HepG2 (cell line): Measurements from ENCODE around the gene COL18A1. TPM values are rescaled to one million over a fixed set of nuclear protein-coding genes. Genes with fewer than 3 reads are reported as not detected.

Source experiments
- JARID2 ChIP-seq: sonication (generic); formaldehyde crosslinking; IDR thresholded peaks from 2 replicates; pipeline ENCODE4 v1.8.1; 2023; ENCODE audit warnings: missing genetic modification reagents, inconsistent platforms; ENCODE audit not compliant: insufficient replicate concordance
- KLF16 ChIP-seq, 2 experiments: sonication (generic) in 1 of 2; formaldehyde crosslinking in 1 of 2; IDR thresholded peaks; 2 replicates each; pipeline versions ENCODE4 v1.6.1 to v1.8.0; 2016 to 2023; ENCODE audit warnings: missing genetic modification reagents in 2 of 2, missing compliant biosample characterization in 1 of 2
- MAF1 ChIP-seq: sonication (generic); formaldehyde crosslinking; IDR thresholded peaks from 2 replicates; pipeline ENCODE4 v1.5.0; 2020; ENCODE audit warnings: missing genetic modification reagents, borderline replicate concordance
- MAFF ChIP-seq: IDR thresholded peaks from 2 replicates; pipeline ENCODE4 v1.6.1; 2011; ENCODE audit warnings: low read depth, low read length, improper control_type of control experiment
- SIX1 ChIP-seq: sonication (generic); formaldehyde crosslinking; IDR thresholded peaks from 2 replicates; pipeline ENCODE4 v1.4.0; 2020; ENCODE audit warnings: missing genetic modification reagents, borderline replicate concordance
- SNAI1 ChIP-seq: sonication (generic); formaldehyde crosslinking; IDR thresholded peaks from 2 replicates; pipeline ENCODE4 v1.5.0; 2020; ENCODE audit warnings: mild to moderate bottlenecking, missing genetic modification reagents, borderline replicate concordance
- TRIM24 ChIP-seq: sonication (generic); formaldehyde crosslinking; IDR thresholded peaks from 2 replicates; pipeline ENCODE4 v1.8.0; 2022; ENCODE audit warnings: mild to moderate bottlenecking, missing genetic modification reagents
- ZC3H13 ChIP-seq: sonication (generic); formaldehyde crosslinking; IDR thresholded peaks from 2 replicates; pipeline ENCODE4 v1.8.1; 2023; ENCODE audit warnings: mild to moderate bottlenecking, missing genetic modification reagents, moderate library complexity
- ZNF10 ChIP-seq: sonication (generic); formaldehyde crosslinking; IDR thresholded peaks from 2 replicates; pipeline ENCODE4 v1.4.0; 2020; ENCODE audit warnings: mild to moderate bottlenecking, low read depth, missing genetic modification reagents, borderline replicate concordance
- ZNF570 ChIP-seq: sonication (generic); formaldehyde crosslinking; IDR thresholded peaks from 2 replicates; pipeline ENCODE4 v1.4.0; 2020; ENCODE audit warnings: mild to moderate bottlenecking, missing genetic modification reagents, borderline replicate concordance
- ZNF737 ChIP-seq: sonication (generic); formaldehyde crosslinking; IDR thresholded peaks from 2 replicates; pipeline ENCODE4 v1.5.0; 2020; ENCODE audit warnings: missing genetic modification reagents, mild to moderate bottlenecking, borderline replicate concordance
- polyA plus RNA-seq, 8 experiments: library from polyadenylated mRNA; depleted of rRNA in 3 of 8; stranded (reverse) in 7 of 8; unstranded in 1 of 8; fragments of >200 nt; fragmentation: Illumina TruSeq in 4 of 8; extraction: Trizol in 4 of 8; gene quantifications; 2 replicates each; pipeline versions ENCODE4 v1.2.1 to v1.2.3, GENCODE V29; 2011 to 2016; ENCODE audit warnings: low read depth in 4 of 8, missing spikeins in 1 of 8, mixed read lengths in 1 of 8; ENCODE audit not compliant: insufficient read depth in 1 of 8
- total RNA-seq, 5 experiments: library from RNA; depleted of rRNA; stranded (reverse); fragments of >200 nt; fragmentation: Illumina TruSeq; extraction: Trizol; gene quantifications; 2 replicates each; pipeline ENCODE4 v1.2.3, GENCODE V29; 2016; ENCODE audit warnings: low read depth in 1 of 5
- TF ChIP-seq, protein P1 (sequence below): sonication (generic); formaldehyde crosslinking; IDR thresholded peaks from 2 replicates; pipeline ENCODE4 v1.4.0; 2020; ENCODE audit warnings: mild to moderate bottlenecking, missing genetic modification reagents
- TF ChIP-seq, protein P2 (sequence below), 2 experiments: sonication (generic) in 1 of 2; formaldehyde crosslinking in 1 of 2; IDR thresholded peaks; 2 replicates each; pipeline versions ENCODE4 v1.5.1 to v1.6.1; 2011 to 2020; ENCODE audit warnings: borderline replicate concordance in 1 of 2, low read depth in 1 of 2, low read length in 1 of 2, mild to moderate bottlenecking in 1 of 2, missing genetic modification reagents in 1 of 2, moderate library complexity in 1 of 2
- TF ChIP-seq, protein P3 (sequence below): sonication (generic); formaldehyde crosslinking; IDR thresholded peaks from 2 replicates; pipeline ENCODE4 v1.5.1; 2020; ENCODE audit warnings: missing genetic modification reagents, mild to moderate bottlenecking, borderline replicate concordance
- TF ChIP-seq, protein P4 (sequence below): sonication (generic); formaldehyde crosslinking; IDR thresholded peaks from 2 replicates; pipeline ENCODE4 v1.9.0; 2021; ENCODE audit warnings: mild to moderate bottlenecking, missing genetic modification reagents

The COL18A1 gene
- total and polyA plus RNA-seq, 2 of the 13 experiments (the other 11 are each of a cell fraction or from before 2014, with no cell fraction given) = 79.0 to 102 TPM

DNA sequence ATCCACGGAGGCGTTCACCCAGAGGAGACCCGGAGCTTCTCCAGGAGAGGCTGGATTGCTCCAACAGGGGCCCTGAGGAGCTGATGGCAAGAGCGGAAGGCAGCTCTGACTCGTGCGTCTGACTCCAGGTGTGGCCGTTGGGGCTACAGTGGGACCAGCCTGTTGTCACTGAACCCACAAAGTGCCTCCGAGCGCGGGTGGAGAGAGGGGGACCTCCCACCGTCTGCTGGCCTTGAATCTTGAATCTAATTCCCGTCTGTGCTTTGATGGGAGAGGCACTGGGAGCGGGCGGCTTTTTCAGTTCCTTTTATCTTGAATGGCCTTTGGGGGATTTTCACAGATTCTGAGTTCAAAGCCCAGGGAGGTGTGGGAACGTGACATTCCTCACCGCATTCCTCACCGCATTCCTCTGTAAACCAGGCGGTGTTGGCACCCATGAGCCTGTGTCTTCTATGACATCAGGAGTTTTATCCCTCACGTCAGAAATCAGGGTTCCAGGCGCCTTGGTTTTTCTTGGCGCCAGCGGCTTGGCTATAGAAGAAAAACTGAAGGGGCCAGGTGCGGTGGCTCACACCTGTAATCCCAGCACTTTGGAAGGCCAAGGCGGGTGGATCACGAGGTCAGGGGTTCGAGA, 39.2 kb upstream of the COL18A1 start (continued):
- TF ChIP-seq, protein P1, sequence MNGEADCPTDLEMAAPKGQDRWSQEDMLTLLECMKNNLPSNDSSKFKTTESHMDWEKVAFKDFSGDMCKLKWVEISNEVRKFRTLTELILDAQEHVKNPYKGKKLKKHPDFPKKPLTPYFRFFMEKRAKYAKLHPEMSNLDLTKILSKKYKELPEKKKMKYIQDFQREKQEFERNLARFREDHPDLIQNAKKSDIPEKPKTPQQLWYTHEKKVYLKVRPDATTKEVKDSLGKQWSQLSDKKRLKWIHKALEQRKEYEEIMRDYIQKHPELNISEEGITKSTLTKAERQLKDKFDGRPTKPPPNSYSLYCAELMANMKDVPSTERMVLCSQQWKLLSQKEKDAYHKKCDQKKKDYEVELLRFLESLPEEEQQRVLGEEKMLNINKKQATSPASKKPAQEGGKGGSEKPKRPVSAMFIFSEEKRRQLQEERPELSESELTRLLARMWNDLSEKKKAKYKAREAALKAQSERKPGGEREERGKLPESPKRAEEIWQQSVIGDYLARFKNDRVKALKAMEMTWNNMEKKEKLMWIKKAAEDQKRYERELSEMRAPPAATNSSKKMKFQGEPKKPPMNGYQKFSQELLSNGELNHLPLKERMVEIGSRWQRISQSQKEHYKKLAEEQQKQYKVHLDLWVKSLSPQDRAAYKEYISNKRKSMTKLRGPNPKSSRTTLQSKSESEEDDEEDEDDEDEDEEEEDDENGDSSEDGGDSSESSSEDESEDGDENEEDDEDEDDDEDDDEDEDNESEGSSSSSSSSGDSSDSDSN (CRISPR knock-in tag) = no peak
- TF ChIP-seq, protein P2, sequence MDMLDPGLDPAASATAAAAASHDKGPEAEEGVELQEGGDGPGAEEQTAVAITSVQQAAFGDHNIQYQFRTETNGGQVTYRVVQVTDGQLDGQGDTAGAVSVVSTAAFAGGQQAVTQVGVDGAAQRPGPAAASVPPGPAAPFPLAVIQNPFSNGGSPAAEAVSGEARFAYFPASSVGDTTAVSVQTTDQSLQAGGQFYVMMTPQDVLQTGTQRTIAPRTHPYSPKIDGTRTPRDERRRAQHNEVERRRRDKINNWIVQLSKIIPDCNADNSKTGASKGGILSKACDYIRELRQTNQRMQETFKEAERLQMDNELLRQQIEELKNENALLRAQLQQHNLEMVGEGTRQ (IDR thresholded peaks at IDR 0.05; ENCODE audit: low read depth, low read length) = no peak
- TF ChIP-seq, protein P2 (CRISPR knock-in tag; IDR thresholded peaks at IDR 0.05; ENCODE audit: borderline replicate concordance) = no peak
- TF ChIP-seq MAFF = no peak
- no peak for TF ChIP-seq ZNF570 (CRISPR knock-in tag)
- TF ChIP-seq SIX1 (CRISPR knock-in tag) = no peak
- no peak for TF ChIP-seq ZNF10 (CRISPR knock-in tag)
- TF ChIP-seq, protein P3, sequence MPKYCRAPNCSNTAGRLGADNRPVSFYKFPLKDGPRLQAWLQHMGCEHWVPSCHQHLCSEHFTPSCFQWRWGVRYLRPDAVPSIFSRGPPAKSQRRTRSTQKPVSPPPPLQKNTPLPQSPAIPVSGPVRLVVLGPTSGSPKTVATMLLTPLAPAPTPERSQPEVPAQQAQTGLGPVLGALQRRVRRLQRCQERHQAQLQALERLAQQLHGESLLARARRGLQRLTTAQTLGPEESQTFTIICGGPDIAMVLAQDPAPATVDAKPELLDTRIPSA (CRISPR knock-in tag) = no peak
- TF ChIP-seq TRIM24 (CRISPR knock-in tag) = no peak
- peak; percentile 46; the same call in 1 of the 2 replicates for TF ChIP-seq SNAI1 (CRISPR knock-in tag)
- TF ChIP-seq, protein P4, sequence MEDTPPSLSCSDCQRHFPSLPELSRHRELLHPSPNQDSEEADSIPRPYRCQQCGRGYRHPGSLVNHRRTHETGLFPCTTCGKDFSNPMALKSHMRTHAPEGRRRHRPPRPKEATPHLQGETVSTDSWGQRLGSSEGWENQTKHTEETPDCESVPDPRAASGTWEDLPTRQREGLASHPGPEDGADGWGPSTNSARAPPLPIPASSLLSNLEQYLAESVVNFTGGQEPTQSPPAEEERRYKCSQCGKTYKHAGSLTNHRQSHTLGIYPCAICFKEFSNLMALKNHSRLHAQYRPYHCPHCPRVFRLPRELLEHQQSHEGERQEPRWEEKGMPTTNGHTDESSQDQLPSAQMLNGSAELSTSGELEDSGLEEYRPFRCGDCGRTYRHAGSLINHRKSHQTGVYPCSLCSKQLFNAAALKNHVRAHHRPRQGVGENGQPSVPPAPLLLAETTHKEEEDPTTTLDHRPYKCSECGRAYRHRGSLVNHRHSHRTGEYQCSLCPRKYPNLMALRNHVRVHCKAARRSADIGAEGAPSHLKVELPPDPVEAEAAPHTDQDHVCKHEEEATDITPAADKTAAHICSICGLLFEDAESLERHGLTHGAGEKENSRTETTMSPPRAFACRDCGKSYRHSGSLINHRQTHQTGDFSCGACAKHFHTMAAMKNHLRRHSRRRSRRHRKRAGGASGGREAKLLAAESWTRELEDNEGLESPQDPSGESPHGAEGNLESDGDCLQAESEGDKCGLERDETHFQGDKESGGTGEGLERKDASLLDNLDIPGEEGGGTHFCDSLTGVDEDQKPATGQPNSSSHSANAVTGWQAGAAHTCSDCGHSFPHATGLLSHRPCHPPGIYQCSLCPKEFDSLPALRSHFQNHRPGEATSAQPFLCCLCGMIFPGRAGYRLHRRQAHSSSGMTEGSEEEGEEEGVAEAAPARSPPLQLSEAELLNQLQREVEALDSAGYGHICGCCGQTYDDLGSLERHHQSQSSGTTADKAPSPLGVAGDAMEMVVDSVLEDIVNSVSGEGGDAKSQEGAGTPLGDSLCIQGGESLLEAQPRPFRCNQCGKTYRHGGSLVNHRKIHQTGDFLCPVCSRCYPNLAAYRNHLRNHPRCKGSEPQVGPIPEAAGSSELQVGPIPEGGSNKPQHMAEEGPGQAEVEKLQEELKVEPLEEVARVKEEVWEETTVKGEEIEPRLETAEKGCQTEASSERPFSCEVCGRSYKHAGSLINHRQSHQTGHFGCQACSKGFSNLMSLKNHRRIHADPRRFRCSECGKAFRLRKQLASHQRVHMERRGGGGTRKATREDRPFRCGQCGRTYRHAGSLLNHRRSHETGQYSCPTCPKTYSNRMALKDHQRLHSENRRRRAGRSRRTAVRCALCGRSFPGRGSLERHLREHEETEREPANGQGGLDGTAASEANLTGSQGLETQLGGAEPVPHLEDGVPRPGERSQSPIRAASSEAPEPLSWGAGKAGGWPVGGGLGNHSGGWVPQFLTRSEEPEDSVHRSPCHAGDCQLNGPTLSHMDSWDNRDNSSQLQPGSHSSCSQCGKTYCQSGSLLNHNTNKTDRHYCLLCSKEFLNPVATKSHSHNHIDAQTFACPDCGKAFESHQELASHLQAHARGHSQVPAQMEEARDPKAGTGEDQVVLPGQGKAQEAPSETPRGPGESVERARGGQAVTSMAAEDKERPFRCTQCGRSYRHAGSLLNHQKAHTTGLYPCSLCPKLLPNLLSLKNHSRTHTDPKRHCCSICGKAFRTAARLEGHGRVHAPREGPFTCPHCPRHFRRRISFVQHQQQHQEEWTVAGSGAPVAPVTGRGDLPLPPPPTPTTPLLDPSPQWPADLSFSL (CRISPR knock-in tag) = no peak
- TF ChIP-seq KLF16 (CRISPR knock-in tag; IDR thresholded peaks at IDR 0.05) = no peak
- TF ChIP-seq MAF1 (CRISPR knock-in tag) = no peak
- TF ChIP-seq ZC3H13 (CRISPR knock-in tag) = no peak
- no peak for TF ChIP-seq ZNF737
- no peak for TF ChIP-seq JARID2
